Keratinocyte (primary cell): ENCODE results near the gene TMTC4. TPM values are rescaled to one million over a fixed set of nuclear protein-coding genes. Genes with fewer than 3 reads are reported as not detected.
"Not testable (repeated sequence)": the region's sequence is repeated elsewhere in the genome, so short reads cannot be mapped to it uniquely, and the experiment has no call there.

ENCODE experiments used
- DNase-seq: peaks from one replicate; pipeline ENCODE4 v3.0.0-alpha.2; 2011; ENCODE audit warnings: low read depth, missing footprints, low spot score
- FAIRE-seq: peaks from 2 replicates; lab custom pipeline; 2011; peaks lifted over from hg19 to GRCh38; lab: Jason Lieb, UNC
- H2AFZ ChIP-seq: 2 replicates; pipeline ENCODE4 v1.6.0; 2012; ENCODE audit warnings: low read length, control low read depth, inconsistent platforms; ENCODE audit not compliant: control insufficient read depth
- H3K27ac ChIP-seq: 2 replicates; pipeline ENCODE4 v1.5.1; 2011; ENCODE audit warnings: low read length; ENCODE audit not compliant: control insufficient read depth, insufficient read depth
- H3K27me3 ChIP-seq: 3 replicates; pipeline ENCODE4 v1.6.0; 2011; ENCODE audit warnings: low read length; ENCODE audit not compliant: control insufficient read depth, insufficient read depth; ENCODE audit errors: extremely low read depth
- H3K36me3 ChIP-seq, 2 experiments: 2 replicates in 1 of 2; 3 replicates in 1 of 2; pipeline ENCODE4 v1.5.1; 2011; ENCODE audit warnings: low read length in 2 of 2, mild to moderate bottlenecking in 1 of 2; ENCODE audit not compliant: control insufficient read depth in 2 of 2, insufficient read depth in 2 of 2; ENCODE audit errors: extremely low read depth in 1 of 2
- H3K4me1 ChIP-seq: 3 replicates; pipeline ENCODE4 v1.5.1; 2011; ENCODE audit warnings: low read length; ENCODE audit not compliant: control insufficient read depth, insufficient read depth; ENCODE audit errors: extremely low read depth
- H3K4me2 ChIP-seq: 3 replicates; pipeline ENCODE4 v1.6.0; 2011; ENCODE audit warnings: low read depth, low read length; ENCODE audit not compliant: control insufficient read depth, insufficient read depth; ENCODE audit errors: extremely low read depth
- H3K4me3 ChIP-seq, 3 experiments: fragments of 200-600 bp in 1 of 3; sonication (generic) in 1 of 3; 2 replicates in 2 of 3; 3 replicates in 1 of 3; pipeline ENCODE4 v1.5.1; 2011 to 2016; ENCODE audit warnings: low read length in 3 of 3, mild to moderate bottlenecking in 3 of 3, control low read depth in 2 of 3, inconsistent platforms in 1 of 3, low read depth in 1 of 3, mixed read lengths in 1 of 3, mixed run types in 1 of 3, moderate library complexity in 1 of 3; ENCODE audit not compliant: control insufficient read depth in 2 of 3, insufficient read depth in 2 of 3; ENCODE audit errors: extremely low read depth in 1 of 3
- H3K79me2 ChIP-seq: 2 replicates; pipeline ENCODE4 v1.6.0; 2012; ENCODE audit warnings: low read length; ENCODE audit not compliant: control insufficient read depth, insufficient read depth
- H3K9ac ChIP-seq: 3 replicates; pipeline ENCODE4 v1.6.0; 2011; ENCODE audit warnings: low read length; ENCODE audit not compliant: control insufficient read depth, insufficient read depth; ENCODE audit errors: extremely low read depth
- H3K9me1 ChIP-seq: 3 replicates; pipeline ENCODE4 v1.6.0; 2011; ENCODE audit warnings: low read length; ENCODE audit not compliant: control insufficient read depth, insufficient read depth; ENCODE audit errors: extremely low read depth
- H3K9me3 ChIP-seq: 2 replicates; pipeline ENCODE4 v1.5.1; 2012; ENCODE audit warnings: low read depth, low read length; ENCODE audit not compliant: control insufficient read depth
- H4K20me1 ChIP-seq: 3 replicates; pipeline ENCODE4 v1.6.0; 2011; ENCODE audit warnings: low read length; ENCODE audit not compliant: control insufficient read depth, insufficient read depth; ENCODE audit errors: extremely low read depth
- CTCF ChIP-seq, 3 experiments: IDR thresholded peaks in 1 of 3; conservative IDR thresholded peaks in 1 of 3; optimal IDR thresholded peaks in 1 of 3; 2 replicates in 2 of 3; 3 replicates in 1 of 3; pipeline versions ENCODE3 to v1.5.1; 2011; ENCODE audit warnings: low read length in 3 of 3, mild to moderate bottlenecking in 3 of 3, moderate library complexity in 2 of 3, control low read depth in 1 of 3, inconsistent platforms in 1 of 3; ENCODE audit not compliant: insufficient read depth in 2 of 3; ENCODE audit errors: extremely low read depth in 1 of 3
- EZH2 ChIP-seq: IDR thresholded peaks from one replicate; pipeline ENCODE4 v1.6.1; 2012; ENCODE audit warnings: inconsistent platforms, mild to moderate bottlenecking, low read length, moderate library complexity
- dilution Hi-C: fragments of 300-500 bp; cut with MboI; formaldehyde crosslinking; loops from one replicate; pipeline ENCODE4 v1.7.0; 2020; ENCODE audit warnings: low sequenced_read_pairs; ENCODE audit not compliant: extremely low pct_ligation_motif_present
- polyA plus RNA-seq, 5 experiments: library from polyadenylated mRNA; depleted of rRNA in 3 of 5; stranded (reverse) in 3 of 5; stranded (forward) in 1 of 5; unstranded in 1 of 5; fragments of >200 nt; gene quantifications; 1 replicate in 1 of 5; 2 replicates in 3 of 5; 3 replicates in 1 of 5; pipeline versions ENCODE4 v1.2.1 to v1.2.3, GENCODE V29; 2011 to 2012; ENCODE audit warnings: missing spikeins in 2 of 5, low read depth in 1 of 5, low replicate concordance in 1 of 5

TMTC4 gene
- polyA plus RNA-seq, 1 donor (not counting 4 experiments of a cell fraction or from before 2014, with no cell fraction given), result 6.5 TPM

GRCh38 chr13:100707818-100708740 lies 33.5 kb upstream of the TMTC4 start:
- no peaks in the 10 kb centered on the region for H4K20me1 ChIP-seq
- dilution Hi-C loops, result no loop called here
- no peak overlapping the region for H3K4me2 ChIP-seq
- H3K4me1 ChIP-seq, result no peaks in the 10 kb centered on the region
- DNase-seq (no peak), FAIRE-seq (no peak)
- H3K9me1 ChIP-seq, result no peaks in the 10 kb centered on the region
- no peak overlapping the region for H2AFZ ChIP-seq
- H3K27me3 ChIP-seq, result no peaks in the 10 kb centered on the region
- no peaks in the 10 kb centered on the region for H3K9me3 ChIP-seq
- H3K27ac ChIP-seq, result no peak overlapping the region
- no peak for TF ChIP-seq EZH2
- no peak for TF ChIP-seq CTCF (optimal IDR thresholded peaks at IDR 0.05 in 1 of 3, IDR thresholded peaks at IDR 0.05 in 1 of 3, conservative IDR thresholded peaks at IDR 0.05 in 1 of 3; ENCODE audit: extremely low read depth in 1 of 3, insufficient read depth in 2 of 3, low read length in 3 of 3)
- no peaks in the 10 kb centered on the region for H3K79me2 ChIP-seq
- H3K36me3 ChIP-seq, result no peaks in the 10 kb centered on the region
- no peak overlapping the region for H3K4me3 ChIP-seq
- no peak overlapping the region for H3K9ac ChIP-seq

GRCh38 chr13:100698331-100698730 lies 23.7 kb upstream of the TMTC4 start:
- dilution Hi-C loops, H3K9ac ChIP-seq, H3K79me2 ChIP-seq, H3K36me3 ChIP-seq, H3K9me1 ChIP-seq, H3K9me3 ChIP-seq, H4K20me1 ChIP-seq, DNase-seq, H3K4me2 ChIP-seq, H3K4me1 ChIP-seq, H3K4me3 ChIP-seq, H3K27me3 ChIP-seq, H2AFZ ChIP-seq, H3K27ac ChIP-seq, FAIRE-seq: not testable (repeated sequence)

GRCh38 chr13:100695509-100695773 lies 20.8 kb upstream of the TMTC4 start:
- H3K4me2 ChIP-seq, result no peak overlapping the region
- H3K36me3 ChIP-seq, result no peaks in the 10 kb centered on the region
- DNase-seq (no peak), FAIRE-seq (no peak)
- H3K9me3 ChIP-seq, result no peaks in the 10 kb centered on the region
- H3K4me3 ChIP-seq, result no peak overlapping the region
- TF ChIP-seq EZH2 (no peak), CTCF (optimal IDR thresholded peaks at IDR 0.05 in 1 of 3, IDR thresholded peaks at IDR 0.05 in 1 of 3, conservative IDR thresholded peaks at IDR 0.05 in 1 of 3; ENCODE audit: extremely low read depth in 1 of 3, insufficient read depth in 2 of 3, low read length in 3 of 3) (no peak)
- H3K79me2 ChIP-seq, result no peaks in the 10 kb centered on the region
- H3K4me1 ChIP-seq, result no peaks in the 10 kb centered on the region
- no peaks in the 10 kb centered on the region for H4K20me1 ChIP-seq
- no peaks in the 10 kb centered on the region for H3K9me1 ChIP-seq
- H2AFZ ChIP-seq, result no peak overlapping the region
- H3K27ac ChIP-seq, result no peak overlapping the region
- dilution Hi-C loops, result no loop called here
- H3K27me3 ChIP-seq, result no peaks in the 10 kb centered on the region
- H3K9ac ChIP-seq, result no peak overlapping the region
